EH (cell line): ENCODE results near the gene TCF4.
"Not testable (repeated sequence)": the region's sequence is repeated elsewhere in the genome, so short reads cannot be mapped to it uniquely, and the experiment has no call there.

ENCODE experiments used
- DNase-seq: peaks from one replicate; pipeline ENCODE4 v3.0.0-alpha.2; 2015; ENCODE audit warnings: low read depth

TCF4 gene

GRCh38 chr18:55475467-55475866 is 112.5 kb downstream of the TCF4 start:
- DNase-seq = no peak

GRCh38 chr18:55473560-55473959 is 114.4 kb downstream of the TCF4 start:
- no peak for DNase-seq

GRCh38 chr18:55473058-55473457 is 114.9 kb downstream of the TCF4 start:
- DNase-seq = no peak

GRCh38 chr18:55470826-55471225 is 117.2 kb downstream of the TCF4 start:
- DNase-seq = no peak

- DNase-seq = not testable (repeated sequence)
These were observed 118.9 kb downstream of the TCF4 start for GRCh38 chr18:55469134-55469533.

- no peak for DNase-seq
These were observed 121.2 kb downstream of the TCF4 start for GRCh38 chr18:55466789-55467188.

GRCh38 chr18:55465313-55465712 is 122.7 kb downstream of the TCF4 start:
- no peak for DNase-seq

GRCh38 chr18:55464581-55464980 is 123.4 kb downstream of the TCF4 start:
- DNase-seq = no peak

- no peak for DNase-seq
These were observed 125.3 kb downstream of the TCF4 start for GRCh38 chr18:55462652-55463051.

- no peak for DNase-seq
These were observed 126.1 kb downstream of the TCF4 start for GRCh38 chr18:55461848-55462247.

- DNase-seq = no peak
These were observed 129.4 kb downstream of the TCF4 start for GRCh38 chr18:55458456-55459203.

- DNase-seq = no peak
These were observed 131.0 kb downstream of the TCF4 start for GRCh38 chr18:55457028-55457427.

GRCh38 chr18:55455938-55456337 is 132.1 kb downstream of the TCF4 start:
- DNase-seq = no peak

GRCh38 chr18:55453186-55453585 is 134.8 kb downstream of the TCF4 start:
- DNase-seq = peak; percentile 13

GRCh38 chr18:55452123-55452611 is 135.8 kb downstream of the TCF4 start:
- DNase-seq = no peak

GRCh38 chr18:55449412-55450140 is 138.4 kb downstream of the TCF4 start:
- DNase-seq = no peak

- no peak for DNase-seq
These were observed 139.6 kb downstream of the TCF4 start for GRCh38 chr18:55448420-55448819.

GRCh38 chr18:55447672-55448018 is 140.3 kb downstream of the TCF4 start:
- DNase-seq = no peak

- DNase-seq = no peak
These were observed 140.9 kb downstream of the TCF4 start for GRCh38 chr18:55446996-55447671.

GRCh38 chr18:55444536-55444935 is 143.5 kb downstream of the TCF4 start:
- no peak for DNase-seq

- no peak for DNase-seq
These were observed 144.2 kb downstream of the TCF4 start for GRCh38 chr18:55443776-55444175.

- no peak for DNase-seq
These were observed 145.4 kb downstream of the TCF4 start for GRCh38 chr18:55442561-55442960.

- no peak for DNase-seq
These were observed 147.0 kb downstream of the TCF4 start for GRCh38 chr18:55440988-55441387.
